Cerebellar nuclear complex (tissue), 1 donor: ENCODE data around the gene EXOC6B.

Source experiments
- DNase-seq, 2 experiments: peaks; one replicate each; lab custom pipeline; 2025; lab: John Stamatoyannopoulos, UW

EXOC6B gene

GRCh38 chr2:72271766-72272641, 553.8 kb downstream of the EXOC6B start:
- DNase-seq: no peak

- no peak for DNase-seq
Measured at GRCh38 chr2:72271276-72271614, 554.6 kb downstream of the EXOC6B start.

- no peak for DNase-seq
Measured at GRCh38 chr2:72270556-72271275, 555.1 kb downstream of the EXOC6B start.

DNA sequence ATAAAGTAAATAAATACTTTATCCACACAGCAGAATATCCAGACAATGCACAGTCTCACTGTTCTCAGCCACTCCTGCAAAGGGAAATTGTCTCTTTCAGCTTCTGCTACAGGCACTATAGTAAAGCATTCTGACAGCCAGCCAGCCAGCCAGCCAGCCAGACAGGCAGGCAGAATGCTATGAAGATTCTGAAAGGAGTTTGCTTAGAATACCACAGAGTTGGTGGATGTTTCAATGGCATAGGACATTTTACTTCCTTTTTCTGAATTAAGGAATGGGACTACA, 562.1 kb downstream of the EXOC6B start:
- DNase-seq: no peak

DNA sequence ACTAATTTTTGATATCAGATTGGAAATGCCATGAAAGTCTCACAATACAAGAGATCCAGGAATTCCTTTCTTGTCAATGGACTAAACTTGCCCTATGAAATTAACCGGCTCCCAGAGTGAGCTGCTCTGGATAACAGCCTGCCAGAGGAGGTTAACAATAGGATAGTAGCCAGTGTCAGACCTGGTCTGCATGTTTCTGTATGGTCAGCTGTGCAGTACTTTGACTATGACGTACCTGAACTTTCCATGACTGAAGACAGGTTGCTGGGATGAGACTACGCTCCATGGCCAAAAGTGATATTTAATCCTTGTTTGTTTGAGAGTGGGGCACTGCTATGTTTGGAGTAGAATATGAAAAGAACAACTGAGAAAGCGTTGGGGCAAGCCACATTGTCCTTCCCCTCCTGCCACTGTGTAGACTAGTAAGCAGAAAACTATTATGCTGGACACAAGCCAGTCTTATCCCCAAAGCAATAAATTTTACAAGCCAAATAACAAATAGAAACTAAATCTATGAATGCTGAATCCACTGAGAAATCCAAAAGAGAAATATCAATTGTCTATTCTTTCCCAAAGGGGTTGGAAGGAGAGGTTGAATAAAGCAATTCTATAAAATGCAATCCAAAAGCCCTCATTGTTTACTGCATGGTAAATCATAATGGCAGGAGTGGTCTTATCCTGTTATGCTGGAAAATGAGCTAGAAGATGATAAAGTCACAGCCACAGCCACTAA, 562.6 kb downstream of the EXOC6B start:
- DNase-seq: no peak

- no peak for DNase-seq
Measured at GRCh38 chr2:72261076-72261475, 564.8 kb downstream of the EXOC6B start.

- DNase-seq: no peak
Measured at GRCh38 chr2:72255540-72255939, 570.3 kb downstream of the EXOC6B start.

DNA sequence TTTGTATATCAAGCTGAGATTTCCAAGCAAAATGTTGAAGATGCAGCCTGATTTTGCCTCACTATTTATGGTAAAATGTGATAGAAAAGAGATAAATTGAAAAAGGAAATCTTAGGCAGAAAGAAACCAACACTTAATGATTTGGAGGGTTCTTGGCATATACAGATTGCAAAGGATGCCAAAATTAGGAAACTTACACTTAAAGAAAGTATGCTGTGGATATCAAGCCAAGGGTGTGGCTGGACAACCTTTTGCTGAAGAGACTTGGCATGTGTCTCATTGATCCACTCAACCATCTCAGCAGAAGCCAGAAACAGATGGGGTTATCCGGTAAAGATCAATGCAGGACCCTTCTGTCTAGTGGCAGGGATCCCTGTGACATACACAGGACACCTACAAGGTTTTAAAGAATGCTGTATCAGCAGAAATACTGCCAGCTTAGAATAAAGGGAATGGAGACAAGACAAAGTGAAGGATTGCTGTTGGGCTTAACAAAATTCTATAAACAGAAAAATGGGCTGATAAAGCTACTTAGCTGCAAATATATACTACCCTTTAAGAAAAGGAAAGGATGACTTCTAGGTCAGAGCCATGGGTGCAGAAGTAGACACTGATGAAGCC, 570.9 kb downstream of the EXOC6B start:
- no peak for DNase-seq

DNA sequence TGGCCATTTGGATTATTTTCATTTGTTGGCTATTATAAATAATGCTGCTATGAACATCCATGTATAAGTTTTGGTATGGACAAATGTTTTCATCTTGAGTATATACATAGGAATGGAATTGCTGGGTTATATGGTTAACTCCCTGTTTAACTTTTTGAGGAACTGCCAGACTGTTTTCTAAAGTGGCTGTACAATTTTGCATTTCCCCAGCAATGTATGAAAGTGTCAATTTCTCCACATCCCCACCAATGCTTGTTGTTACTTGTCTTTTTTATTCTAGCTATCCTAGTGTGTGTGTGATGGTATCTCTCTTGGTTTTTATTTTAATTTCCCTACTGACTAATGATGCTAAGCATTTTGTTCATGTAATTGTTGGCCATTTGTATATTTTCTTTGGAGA, 587.5 kb downstream of the EXOC6B start:
- DNase-seq: no peak

GRCh38 chr2:72237549-72237948, 588.3 kb downstream of the EXOC6B start:
- no peak for DNase-seq

DNA sequence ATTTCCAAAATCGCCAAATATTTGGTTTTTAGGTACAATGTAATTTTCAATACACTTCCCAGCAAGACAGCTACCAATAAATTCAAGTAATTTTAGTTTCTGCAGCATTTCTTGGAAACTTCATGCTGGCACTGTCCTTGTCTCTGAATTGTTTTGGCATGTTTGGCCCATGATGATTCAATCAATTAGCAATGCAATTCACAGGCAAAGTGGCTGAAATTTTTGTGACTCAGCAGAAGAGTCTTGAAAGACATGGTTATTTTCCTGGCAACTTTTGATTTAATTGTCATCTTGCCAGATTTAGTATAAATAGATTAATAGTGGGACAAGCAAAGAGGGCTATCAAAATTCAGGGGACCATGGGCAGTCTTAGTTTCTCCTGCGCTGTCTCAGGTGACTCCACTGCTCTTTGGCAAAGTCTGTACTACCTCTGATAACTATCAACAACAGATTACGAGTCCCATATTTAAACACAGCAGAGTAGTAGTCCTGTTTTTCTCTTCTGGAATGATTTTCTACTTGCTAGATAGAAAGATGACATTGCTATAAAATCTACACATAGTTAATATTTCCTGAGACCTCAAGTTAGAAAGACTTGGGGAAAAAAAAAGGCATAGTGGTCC, 589.3 kb downstream of the EXOC6B start:
- DNase-seq: no peak

- no peak for DNase-seq
Measured at GRCh38 chr2:72235497-72236415, 590.1 kb downstream of the EXOC6B start.

GRCh38 chr2:72233211-72233610, 592.6 kb downstream of the EXOC6B start:
- no peak for DNase-seq

GRCh38 chr2:72222829-72223564, 602.8 kb downstream of the EXOC6B start:
- DNase-seq: no peak

DNA sequence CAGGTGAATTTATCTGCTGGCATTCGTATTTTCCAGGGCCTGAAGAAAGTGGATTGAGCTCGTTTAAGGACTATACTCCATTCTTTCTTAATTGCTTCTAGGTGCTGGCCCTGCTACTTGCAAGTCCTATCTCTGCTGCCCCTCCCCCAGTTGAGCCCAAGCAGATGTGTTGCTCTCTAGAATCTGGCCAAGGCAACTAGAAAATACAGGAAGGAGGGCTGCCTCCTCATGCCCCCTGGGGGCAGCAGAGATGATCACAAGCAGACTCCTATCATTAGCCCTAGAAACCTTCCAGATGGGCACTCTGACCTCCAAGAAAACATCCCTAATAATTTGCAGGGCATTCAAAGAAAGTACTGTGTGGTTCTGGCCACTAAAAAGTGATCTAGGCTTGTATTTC, 605.7 kb downstream of the EXOC6B start:
- DNase-seq: no peak

GRCh38 chr2:72214429-72215143, 611.2 kb downstream of the EXOC6B start:
- no peak for DNase-seq

DNA sequence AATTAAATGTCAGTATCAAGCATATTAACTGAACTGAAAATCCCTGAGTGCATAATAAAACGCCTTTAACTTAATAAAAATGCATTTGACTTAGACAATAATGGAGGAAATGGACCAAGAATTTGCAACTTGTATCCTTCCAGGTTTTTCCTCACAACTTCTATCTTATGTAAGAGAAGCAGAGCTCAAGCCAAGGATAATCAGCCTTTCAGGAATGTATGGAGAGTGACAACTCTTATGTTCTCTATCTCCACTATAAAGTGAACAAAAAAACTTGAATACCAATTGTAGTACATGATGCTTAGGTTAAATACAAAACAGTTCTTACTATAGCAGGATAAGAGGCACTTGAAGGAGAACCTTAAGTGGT, 613.4 kb downstream of the EXOC6B start:
- DNase-seq: no peak

DNA sequence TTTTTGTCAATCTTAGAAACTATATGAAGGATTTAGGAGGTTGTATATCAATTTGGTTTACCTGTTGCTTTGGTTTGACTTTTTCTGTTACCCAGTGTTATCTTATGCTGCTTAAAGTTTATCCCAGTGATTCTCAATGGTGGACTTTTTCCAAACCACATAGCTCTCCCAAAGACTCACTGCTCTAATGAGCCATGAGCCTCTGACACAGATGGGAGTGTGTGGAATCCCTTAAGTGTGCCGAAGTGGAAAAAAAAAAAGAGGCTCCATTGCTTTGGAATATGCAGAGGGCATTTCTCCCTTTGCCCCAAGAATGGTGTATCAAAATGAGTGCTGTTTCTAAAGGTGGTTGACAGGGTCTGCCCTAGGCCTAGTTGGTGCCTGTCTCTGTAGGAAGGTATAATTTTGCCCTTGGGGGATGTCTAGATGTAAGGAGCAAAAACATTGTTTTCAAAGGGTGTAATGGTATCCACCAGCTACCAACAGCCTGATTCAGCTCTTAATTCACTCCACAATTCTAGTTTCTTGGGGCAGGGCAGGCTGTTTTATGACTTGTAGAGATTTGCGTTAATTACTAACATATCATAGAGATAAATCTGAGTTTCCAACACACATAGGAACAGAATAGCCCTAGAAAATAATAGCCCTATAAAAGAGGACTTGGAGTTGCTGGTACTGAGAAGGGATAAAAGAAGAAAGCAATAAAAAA, 613.9 kb downstream of the EXOC6B start:
- no peak for DNase-seq

- no peak for DNase-seq
Measured at GRCh38 chr2:72211350-72211749, 614.5 kb downstream of the EXOC6B start.
